HUES64 (cell line): ENCODE data around the gene SPSB2.
"Not testable (repeated sequence)": the region's sequence is repeated elsewhere in the genome, so short reads cannot be mapped to it uniquely, and the experiment has no call there.

Source experiments
- H3K27ac ChIP-seq: 2 replicates; pipeline ENCODE4 v1.7.0; 2013; ENCODE audit warnings: low read depth, low read length, inconsistent platforms
- H3K27me3 ChIP-seq: 2 replicates; pipeline ENCODE4 v1.6.1; 2013; ENCODE audit warnings: mild to moderate bottlenecking, low read length; ENCODE audit not compliant: insufficient read depth
- H3K36me3 ChIP-seq: 2 replicates; pipeline ENCODE4 v1.6.1; 2013; ENCODE audit warnings: mild to moderate bottlenecking, low read length; ENCODE audit not compliant: insufficient read depth
- H3K4me1 ChIP-seq: 2 replicates; pipeline ENCODE4 v1.6.1; 2013; ENCODE audit warnings: mild to moderate bottlenecking, low read length, moderate library complexity; ENCODE audit not compliant: insufficient read depth
- H3K4me3 ChIP-seq: 2 replicates; pipeline ENCODE4 v1.5.1; 2013; ENCODE audit warnings: mild to moderate bottlenecking, low read length, moderate library complexity
- H3K9ac ChIP-seq: 2 replicates; pipeline ENCODE4 v1.6.1; 2013; ENCODE audit warnings: mild to moderate bottlenecking, low read depth, low read length
- H3K9me3 ChIP-seq: 2 replicates; pipeline ENCODE4 v1.6.1; 2013; ENCODE audit warnings: low read depth, low read length; ENCODE audit not compliant: insufficient read depth
- WGBS: fragments of 150-250, 120-280 bp; methylation state at CpG from one replicate; pipeline ENCODE4 v1.1.7; 2013; ENCODE audit warnings: missing lambda C conversion rate; 5-methylcytosine and 5-hydroxymethylcytosine counted together

SPSB2 gene

DNA sequence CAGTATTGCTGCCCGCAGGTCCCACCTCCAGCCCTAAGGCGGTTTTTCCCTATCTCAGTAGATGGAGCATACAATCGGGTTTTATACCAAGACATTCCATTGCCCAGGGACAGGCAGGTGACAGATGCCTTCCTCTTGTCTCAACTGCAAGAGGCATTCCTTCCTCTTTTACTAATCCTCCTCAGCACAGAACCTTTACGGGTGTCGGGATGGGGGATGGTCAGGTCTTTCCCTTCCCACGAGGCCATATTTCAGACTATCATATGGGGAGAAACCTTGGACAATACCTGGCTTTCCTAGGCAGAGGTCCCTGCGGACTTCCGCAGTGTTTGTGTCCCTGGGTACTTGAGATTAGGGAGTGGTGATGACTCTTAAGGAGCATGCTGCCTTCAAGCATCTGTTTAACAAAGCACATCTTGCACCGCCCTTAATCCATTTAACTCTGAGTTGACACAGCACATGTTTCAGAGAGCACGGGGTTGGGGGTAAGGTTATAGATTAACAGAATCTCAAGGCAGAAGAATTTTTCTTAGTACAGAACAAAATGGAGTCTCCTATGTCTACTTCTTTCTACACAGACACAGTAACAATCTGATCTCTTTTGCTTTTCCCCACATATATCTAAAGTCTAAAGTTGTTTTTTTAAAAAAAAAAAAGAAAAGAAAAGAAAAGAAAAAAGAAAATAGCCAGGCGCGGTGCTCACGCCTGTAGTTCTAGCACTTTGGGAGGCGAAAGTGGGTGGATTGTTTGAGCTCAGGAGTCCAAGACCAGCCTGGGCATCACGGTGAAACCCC, 13.3 kb upstream of the SPSB2 start:
- H3K36me3 ChIP-seq, result peaks cover 11% of the 10 kb centered on the region
- peaks cover 35% of the 10 kb centered on the region for H3K4me1 ChIP-seq
- H3K9me3 ChIP-seq, H3K27me3 ChIP-seq, H3K4me3 ChIP-seq, H3K9ac ChIP-seq: not testable (repeated sequence)
- peak overlapping the region; percentile 86; the same call in 1 of the 2 replicates for H3K27ac ChIP-seq
- WGBS, result 41% methylated on average over 9 of the region's 15 CpGs

DNA sequence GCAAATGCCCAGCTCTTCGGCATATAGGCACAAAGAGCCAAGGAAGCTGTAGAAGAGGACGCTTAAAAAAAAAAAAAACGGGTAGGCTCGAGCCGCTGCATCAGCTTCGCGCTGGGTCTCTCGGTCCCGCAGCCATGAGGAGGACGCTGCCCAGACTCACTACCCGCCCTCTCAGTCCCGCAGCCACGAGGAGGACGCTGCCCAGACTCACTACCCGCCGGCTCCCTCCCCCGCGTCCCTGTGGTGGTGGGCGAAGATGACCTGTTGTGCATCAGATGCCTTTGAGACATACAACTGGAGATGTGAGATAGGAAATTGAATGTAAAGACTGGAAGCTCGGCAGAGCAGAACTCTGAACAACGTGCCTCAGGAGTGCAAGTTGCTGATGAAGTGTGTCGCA, 11.4 kb upstream of the SPSB2 start:
- Histone ChIP-seq H3K4me1 (peaks cover 29% of the 10 kb centered on the region), H3K4me3 (no peak overlapping the region), H3K36me3 (peaks cover 11% of the 10 kb centered on the region), H3K9me3 (no peaks in the 10 kb centered on the region), H3K27ac (peak overlapping the region; percentile 97), H3K9ac (no peak overlapping the region), H3K27me3 (no peaks in the 10 kb centered on the region)
- 77% methylated on average over 22 of the region's 22 CpGs for WGBS

DNA sequence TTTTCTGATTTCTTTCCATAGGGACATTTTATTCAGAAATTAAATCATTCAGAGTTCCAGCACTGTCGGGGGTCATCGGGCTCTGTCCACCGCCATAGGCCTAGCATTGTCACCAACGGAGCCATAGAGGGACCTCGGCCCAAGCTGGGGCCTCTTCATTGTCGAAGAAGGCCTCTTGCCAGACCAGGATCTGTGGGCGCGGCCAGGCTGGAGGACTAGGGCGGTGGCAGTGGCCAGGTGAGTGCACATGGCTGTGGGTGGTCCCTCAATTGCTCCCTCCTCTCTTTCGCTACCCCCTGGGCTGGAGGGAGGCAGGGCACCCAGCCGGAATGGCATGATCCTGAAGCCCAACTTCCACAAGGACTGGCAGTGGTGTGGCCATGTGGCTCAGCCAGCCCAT, 10.6 kb upstream of the SPSB2 start:
- 93% methylated on average over 11 of the region's 11 CpGs for WGBS
- 0 out of 2 replicates have a peak overlapping the region, but pooled peaks have one; percentile 19 for H3K27ac ChIP-seq

DNA sequence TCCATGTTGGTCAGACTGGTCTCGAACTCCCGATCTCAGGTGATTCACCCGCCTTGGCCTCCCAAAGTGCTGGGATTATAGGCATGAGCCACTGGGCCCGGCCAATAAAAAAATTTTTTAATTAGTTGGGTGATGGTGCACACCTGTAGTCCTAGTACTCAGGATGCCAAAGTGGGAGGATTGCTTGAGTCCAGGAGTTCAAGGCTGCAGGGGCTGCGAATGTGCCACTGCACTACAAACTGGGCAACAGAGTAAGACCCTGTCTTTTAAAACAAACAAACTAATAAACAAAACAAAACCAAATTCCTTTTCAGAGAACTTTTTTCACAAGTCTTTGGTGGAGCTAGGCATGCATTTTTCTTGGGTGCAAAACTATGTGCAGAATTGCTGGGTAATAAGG, 10.1 kb upstream of the SPSB2 start:
- Histone ChIP-seq H3K36me3 (peaks cover 11% of the 10 kb centered on the region), H3K27me3 (no peaks in the 10 kb centered on the region), H3K9me3 (no peaks in the 10 kb centered on the region), H3K4me3 (no peak overlapping the region), H3K4me1 (peaks cover 22% of the 10 kb centered on the region), H3K9ac (no peak overlapping the region), H3K27ac (no peak overlapping the region)
- WGBS, result 96% methylated on average over 5 of the region's 5 CpGs

More for the DNA sequence above, 10.6 kb upstream of the SPSB2 start:
- Histone ChIP-seq H3K9me3 (no peaks in the 10 kb centered on the region), H3K4me3 (no peak overlapping the region), H3K4me1 (peaks cover 26% of the 10 kb centered on the region), H3K36me3 (peaks cover 11% of the 10 kb centered on the region), H3K27me3 (no peaks in the 10 kb centered on the region), H3K9ac (no peak overlapping the region)

DNA sequence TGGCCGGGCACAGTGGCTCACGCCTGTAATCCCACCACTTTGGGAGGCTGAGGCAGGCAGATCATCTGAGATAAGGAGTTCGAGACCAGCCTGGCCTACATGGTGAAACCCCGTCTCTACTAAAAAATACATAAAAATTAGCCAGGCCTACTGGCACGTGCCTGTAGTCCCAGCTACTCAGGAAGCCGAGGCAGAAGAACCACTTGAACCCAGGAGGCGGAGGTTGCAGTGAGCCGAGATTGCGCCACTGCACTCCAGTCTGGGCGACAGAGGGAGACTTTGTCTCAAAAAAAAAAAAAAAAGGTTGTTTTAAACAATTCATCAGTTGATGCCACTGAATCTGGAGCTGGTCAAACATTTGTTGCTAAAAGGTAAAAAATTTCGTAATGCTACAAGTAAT, 6.7 kb upstream of the SPSB2 start:
- peaks cover 12% of the 10 kb centered on the region for H3K36me3 ChIP-seq
- H3K27ac ChIP-seq, result not testable (repeated sequence)

DNA sequence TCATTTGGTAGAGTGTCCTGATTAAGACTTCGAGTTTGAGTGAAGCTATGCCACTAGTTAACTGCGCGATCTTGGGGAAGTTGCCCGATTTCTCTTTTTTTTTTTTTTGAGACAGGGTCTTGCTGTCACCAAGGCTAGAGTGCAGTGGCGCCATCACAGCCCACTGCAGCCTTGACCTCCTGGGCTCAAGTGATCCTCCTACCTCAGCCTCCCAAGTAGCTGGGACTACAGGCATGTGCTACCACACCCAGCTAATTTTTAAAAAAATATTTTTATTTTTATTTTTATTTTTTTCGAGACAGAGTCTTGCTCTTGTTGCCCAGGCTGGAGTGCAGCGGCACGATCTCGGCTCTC, 889 bp upstream of the SPSB2 start:
- H3K4me1 ChIP-seq, result peaks cover 13% of the 10 kb centered on the region; the same call in 1 of the 2 replicates
- WGBS, result 58% methylated on average over 9 of the region's 9 CpGs
- peaks cover 28% of the 10 kb centered on the region for H3K36me3 ChIP-seq
- H3K9me3 ChIP-seq, H3K27me3 ChIP-seq: not testable (repeated sequence)
- H3K9ac ChIP-seq, result 0 out of 2 replicates have a peak overlapping the region, but pooled peaks have one; percentile 14
- peak overlapping the region; percentile 61 for H3K4me3 ChIP-seq
- H3K27ac ChIP-seq, result peak overlapping the region; percentile 51; the same call in 1 of the 2 replicates

More for the DNA sequence above, 6.7 kb upstream of the SPSB2 start:
- H3K4me1 ChIP-seq, H3K9ac ChIP-seq, H3K27me3 ChIP-seq, H3K4me3 ChIP-seq, H3K9me3 ChIP-seq: not testable (repeated sequence)
- WGBS, result 95% methylated on average over 10 of the region's 11 CpGs

DNA sequence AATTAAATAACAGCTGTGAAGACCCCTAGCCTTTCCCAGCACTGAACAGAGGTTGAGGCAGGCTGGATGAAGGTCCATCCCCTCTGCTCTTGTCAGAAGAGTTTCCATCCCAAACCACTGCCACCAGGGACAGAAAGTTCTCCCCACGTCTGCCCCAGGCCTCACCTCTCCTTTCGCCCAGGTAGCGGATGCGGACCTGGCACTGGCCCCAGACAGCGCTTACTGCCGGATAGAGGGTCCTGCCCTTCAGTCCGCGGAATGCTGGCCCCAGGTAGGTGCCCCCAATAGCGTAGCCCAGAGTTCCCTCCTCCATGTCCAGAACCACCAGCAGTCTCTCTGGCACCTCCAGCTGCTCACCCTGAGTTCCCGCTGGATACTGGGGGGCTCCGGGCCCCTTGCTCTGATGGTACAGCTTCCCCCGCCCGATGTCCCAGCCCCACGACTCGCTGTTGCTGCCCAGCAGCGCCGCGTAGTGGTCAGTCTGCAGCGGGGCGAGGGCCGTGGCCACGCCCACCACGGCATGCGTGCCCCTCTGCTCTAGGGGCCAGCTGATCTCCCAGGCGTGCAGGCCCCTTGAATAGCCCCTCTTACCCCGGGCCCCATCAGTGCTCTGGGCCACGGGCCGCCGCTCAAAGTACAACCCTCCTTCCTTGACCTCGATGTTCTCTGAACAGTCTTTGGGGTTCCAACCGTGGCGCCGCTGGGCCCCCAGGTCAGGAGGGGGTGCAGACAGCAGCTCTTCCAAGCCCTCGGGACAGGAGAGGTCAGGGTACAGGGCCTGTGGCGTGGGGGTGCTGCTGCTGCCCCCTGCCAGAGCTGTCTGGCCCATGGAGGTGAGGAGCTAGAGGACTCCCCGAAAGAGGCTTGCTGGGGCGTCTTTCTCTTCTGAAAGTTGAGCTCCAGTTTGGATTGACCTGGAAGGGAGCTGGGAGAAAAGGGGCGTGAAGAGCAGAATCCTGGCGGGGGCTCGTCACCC, 742 bp downstream of the SPSB2 start:
- H3K4me1 ChIP-seq, result peaks cover 18% of the 10 kb centered on the region; the same call in 1 of the 2 replicates
- peaks cover 34% of the 10 kb centered on the region for H3K36me3 ChIP-seq

DNA sequence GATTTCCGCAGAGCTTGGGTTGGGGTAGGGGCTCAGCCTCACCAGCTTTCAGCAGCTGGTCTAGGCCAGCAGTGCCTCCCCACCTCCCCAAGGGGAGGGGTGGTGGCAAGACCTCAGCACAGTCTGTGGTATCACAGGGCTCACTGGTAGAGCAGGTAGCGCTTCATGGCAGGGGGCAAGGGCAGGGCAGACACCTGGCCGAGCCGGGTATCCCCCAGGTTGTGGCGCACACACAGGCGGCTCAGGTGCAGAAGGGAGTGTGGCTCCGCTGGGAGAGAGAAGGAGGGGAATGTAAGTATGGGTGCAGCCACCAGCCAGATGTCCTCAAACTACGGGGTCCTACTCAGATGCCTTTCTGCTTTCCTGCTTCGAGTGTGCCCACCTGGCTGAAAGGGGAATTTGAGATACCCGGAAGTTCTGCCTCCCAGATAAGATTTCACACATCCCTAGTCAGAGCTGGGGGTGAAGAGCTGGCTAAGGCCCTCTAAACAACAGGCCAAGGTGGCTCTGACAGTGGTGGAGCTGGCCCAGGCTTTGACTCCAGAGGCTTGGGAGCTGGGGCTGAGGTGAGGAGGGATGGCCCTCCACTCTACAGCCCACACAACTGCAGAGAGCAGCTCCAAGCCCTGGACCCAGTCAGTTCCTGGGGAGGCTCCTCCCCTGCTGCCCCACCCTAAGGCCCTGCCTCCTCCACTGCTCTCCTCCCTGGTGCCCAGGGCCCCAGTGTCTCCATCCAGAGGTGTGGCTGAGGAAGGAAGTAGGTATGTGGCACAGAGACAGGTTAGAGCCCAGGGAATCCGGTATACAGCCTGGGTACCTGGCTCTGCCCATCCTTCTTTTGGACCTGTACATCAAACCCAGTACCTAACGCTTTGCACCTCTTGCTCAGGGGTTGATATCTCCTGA, 1.8 kb downstream of the SPSB2 start:
- 86% methylated on average over 12 of the region's 12 CpGs for WGBS
- Histone ChIP-seq H3K27ac (peak overlapping the region; percentile 87; the same call in 1 of the 2 replicates), H3K36me3 (peaks cover 34% of the 10 kb centered on the region), H3K27me3 (no peaks in the 10 kb centered on the region), H3K9ac (peak overlapping the region; percentile 35; the same call in 1 of the 2 replicates), H3K9me3 (no peaks in the 10 kb centered on the region), H3K4me3 (peak overlapping the region; percentile 96), H3K4me1 (peaks cover 22% of the 10 kb centered on the region; the same call in 1 of the 2 replicates)

More for the DNA sequence above, 742 bp downstream of the SPSB2 start:
- no peaks in the 10 kb centered on the region for H3K27me3 ChIP-seq
- peak overlapping the region; percentile 87 for H3K27ac ChIP-seq
- peak overlapping the region; percentile 87 for H3K9ac ChIP-seq
- 5% methylated on average over 40 of the region's 40 CpGs for WGBS
- no peaks in the 10 kb centered on the region for H3K9me3 ChIP-seq
- H3K4me3 ChIP-seq, result peak overlapping the region; percentile 96

DNA sequence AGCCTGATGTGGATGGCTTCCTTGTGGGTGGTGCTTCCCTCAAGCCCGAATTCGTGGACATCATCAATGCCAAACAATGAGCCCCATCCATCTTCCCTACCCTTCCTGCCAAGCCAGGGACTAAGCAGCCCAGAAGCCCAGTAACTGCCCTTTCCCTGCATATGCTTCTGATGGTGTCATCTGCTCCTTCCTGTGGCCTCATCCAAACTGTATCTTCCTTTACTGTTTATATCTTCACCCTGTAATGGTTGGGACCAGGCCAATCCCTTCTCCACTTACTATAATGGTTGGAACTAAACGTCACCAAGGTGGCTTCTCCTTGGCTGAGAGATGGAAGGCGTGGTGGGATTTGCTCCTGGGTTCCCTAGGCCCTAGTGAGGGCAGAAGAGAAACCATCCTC, 2.8 kb downstream of the SPSB2 start:
- Histone ChIP-seq H3K4me1 (peaks cover 28% of the 10 kb centered on the region; the same call in 1 of the 2 replicates), H3K36me3 (peaks cover 37% of the 10 kb centered on the region)
- not testable (repeated sequence) for H3K27me3 ChIP-seq, H3K9ac ChIP-seq, H3K9me3 ChIP-seq, H3K27ac ChIP-seq, H3K4me3 ChIP-seq
- 100% methylated on average over 2 of the region's 4 CpGs for WGBS
